MCF 10A (cell line): ENCODE results near the gene PCDHGB3. TPM values are rescaled to one million over a fixed set of nuclear protein-coding genes. Genes with fewer than 3 reads are reported as not detected.
"Not testable (repeated sequence)": the region's sequence is repeated elsewhere in the genome, so short reads cannot be mapped to it uniquely, and the experiment has no call there.

Experiments
- BruUV-seq: library from RNA; stranded (reverse); fragments of 400-500 nt; replicated peaks from 2 replicates; lab custom pipeline; 2021; lab: Mats Ljungman, UMichigan
- CTCF ChIA-PET: fragments of 300-600 bp; sonication (Branson Sonifier 250); formaldehyde crosslinking; extraction: SDS; loops from one replicate; lab custom pipeline; 2021; ENCODE audit warnings: antibody characterized with exemption, inconsistent platforms; lab: Yijun Ruan, JAX
- POLR2A ChIA-PET: fragments of 300-600, 350-650 bp; sonication (Branson Sonifier 250); formaldehyde crosslinking; extraction: SDS; loops from one replicate; lab custom pipeline; 2020; ENCODE audit warnings: antibody characterized with exemption, inconsistent platforms; lab: Yijun Ruan, JAX
- DNase-seq: peaks from one replicate; pipeline ENCODE4 v3.0.0-alpha.2; 2018; ENCODE audit not compliant: unreplicated experiment
- H3K27ac Mint-ChIP-seq: one replicate; pipeline ENCODE4 v1.8.0; 2022; ENCODE audit warnings: mild to moderate bottlenecking, low read depth, mixed read lengths; ENCODE audit not compliant: unreplicated experiment
- H3K27me3 Mint-ChIP-seq: one replicate; pipeline ENCODE4 v1.8.0; 2022; ENCODE audit warnings: mixed read lengths; ENCODE audit not compliant: insufficient read depth, unreplicated experiment
- H3K36me3 Mint-ChIP-seq: one replicate; pipeline ENCODE4 v1.8.0; 2022; ENCODE audit warnings: mild to moderate bottlenecking, moderate library complexity, mixed read lengths; ENCODE audit not compliant: insufficient read depth, unreplicated experiment
- H3K4me1 Mint-ChIP-seq: one replicate; pipeline ENCODE4 v1.8.0; 2022; ENCODE audit warnings: mixed read lengths; ENCODE audit not compliant: insufficient read depth, unreplicated experiment
- H3K4me3 Mint-ChIP-seq: one replicate; pipeline ENCODE4 v1.8.0; 2022; ENCODE audit warnings: mild to moderate bottlenecking, moderate library complexity, mixed read lengths; ENCODE audit not compliant: unreplicated experiment
- H3K9me3 Mint-ChIP-seq: one replicate; pipeline ENCODE4 v1.8.0; 2022; ENCODE audit warnings: mixed read lengths; ENCODE audit not compliant: unreplicated experiment
- intact Hi-C: fragments of 100-400 bp; cut with micrococcal nuclease; formaldehyde crosslinking; loops from 2 replicates; pipeline ENCODE4 v1.14.1; 2022
- total RNA-seq: library from RNA; stranded (reverse); gene quantifications from 2 replicates; pipeline ENCODE4 v1.2.3, GENCODE V29; 2022
- TF ChIP-seq, protein P1 (sequence below): fragments of 200-600 bp; IDR thresholded peaks from one replicate; pipeline ENCODE4 v1.8.0; 2022; ENCODE audit warnings: antibody characterized with exemption, mild to moderate bottlenecking; ENCODE audit not compliant: unreplicated experiment

Gene PCDHGB3
- total RNA-seq, 1 experiment from 2014 or later: 0.33 TPM

DNA sequence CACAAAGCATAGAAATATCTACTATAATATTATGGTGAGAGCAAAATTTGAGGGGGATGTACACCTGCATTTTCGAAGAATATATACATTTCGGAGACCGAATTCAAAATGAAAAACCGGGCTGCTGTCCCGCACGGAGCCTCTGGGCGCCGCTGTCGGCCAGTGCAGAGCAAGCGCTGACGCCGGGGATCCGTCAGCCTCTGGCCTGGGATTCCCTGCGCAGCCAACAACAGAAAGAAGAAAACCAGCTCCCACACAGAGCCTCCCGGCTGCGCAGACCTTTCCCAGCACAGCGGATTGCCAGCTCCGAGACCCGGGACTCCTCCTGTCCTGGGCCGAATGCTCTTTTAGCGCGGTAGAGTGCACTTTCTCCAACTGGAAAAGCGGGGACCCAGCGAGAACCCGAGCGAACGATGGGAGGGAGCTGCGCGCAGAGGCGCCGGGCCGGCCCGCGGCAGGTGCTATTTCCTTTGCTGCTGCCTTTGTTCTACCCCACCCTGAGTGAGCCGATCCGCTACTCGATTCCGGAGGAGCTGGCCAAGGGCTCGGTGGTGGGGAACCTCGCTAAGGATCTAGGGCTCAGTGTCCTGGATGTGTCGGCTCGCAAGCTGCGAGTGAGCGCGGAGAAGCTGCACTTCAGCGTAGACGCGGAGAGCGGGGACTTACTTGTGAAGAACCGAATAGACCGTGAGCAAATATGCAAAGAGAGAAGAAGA lies 37.9 kb downstream of the PCDHGB3 start, which contains the start of gene PCDHGB6:
Gene PCDHGB6, plus strand, starts transcription at position 232 of the 716 bp plus-strand sequence. Its CDS starts 182 bp downstream, at position 414.
- H3K4me1 Mint-ChIP-seq, POLR2A ChIA-PET, BruUV-seq, H3K27me3 Mint-ChIP-seq, H3K36me3 Mint-ChIP-seq, intact Hi-C loops, DNase-seq, H3K27ac Mint-ChIP-seq, H3K4me3 Mint-ChIP-seq: not testable (repeated sequence)
- peaks cover 32% of the 10 kb centered on the region for H3K9me3 Mint-ChIP-seq
- CTCF ChIA-PET: interaction anchor here (0.6 to 1.2 kb wide), 3 partner anchors 11 to 1299 kb away, joined by 3 read pairs; no protein-coding TSS in a partner anchor
- TF ChIP-seq, protein P1, sequence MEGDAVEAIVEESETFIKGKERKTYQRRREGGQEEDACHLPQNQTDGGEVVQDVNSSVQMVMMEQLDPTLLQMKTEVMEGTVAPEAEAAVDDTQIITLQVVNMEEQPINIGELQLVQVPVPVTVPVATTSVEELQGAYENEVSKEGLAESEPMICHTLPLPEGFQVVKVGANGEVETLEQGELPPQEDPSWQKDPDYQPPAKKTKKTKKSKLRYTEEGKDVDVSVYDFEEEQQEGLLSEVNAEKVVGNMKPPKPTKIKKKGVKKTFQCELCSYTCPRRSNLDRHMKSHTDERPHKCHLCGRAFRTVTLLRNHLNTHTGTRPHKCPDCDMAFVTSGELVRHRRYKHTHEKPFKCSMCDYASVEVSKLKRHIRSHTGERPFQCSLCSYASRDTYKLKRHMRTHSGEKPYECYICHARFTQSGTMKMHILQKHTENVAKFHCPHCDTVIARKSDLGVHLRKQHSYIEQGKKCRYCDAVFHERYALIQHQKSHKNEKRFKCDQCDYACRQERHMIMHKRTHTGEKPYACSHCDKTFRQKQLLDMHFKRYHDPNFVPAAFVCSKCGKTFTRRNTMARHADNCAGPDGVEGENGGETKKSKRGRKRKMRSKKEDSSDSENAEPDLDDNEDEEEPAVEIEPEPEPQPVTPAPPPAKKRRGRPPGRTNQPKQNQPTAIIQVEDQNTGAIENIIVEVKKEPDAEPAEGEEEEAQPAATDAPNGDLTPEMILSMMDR: peak; percentile 23

DNA sequence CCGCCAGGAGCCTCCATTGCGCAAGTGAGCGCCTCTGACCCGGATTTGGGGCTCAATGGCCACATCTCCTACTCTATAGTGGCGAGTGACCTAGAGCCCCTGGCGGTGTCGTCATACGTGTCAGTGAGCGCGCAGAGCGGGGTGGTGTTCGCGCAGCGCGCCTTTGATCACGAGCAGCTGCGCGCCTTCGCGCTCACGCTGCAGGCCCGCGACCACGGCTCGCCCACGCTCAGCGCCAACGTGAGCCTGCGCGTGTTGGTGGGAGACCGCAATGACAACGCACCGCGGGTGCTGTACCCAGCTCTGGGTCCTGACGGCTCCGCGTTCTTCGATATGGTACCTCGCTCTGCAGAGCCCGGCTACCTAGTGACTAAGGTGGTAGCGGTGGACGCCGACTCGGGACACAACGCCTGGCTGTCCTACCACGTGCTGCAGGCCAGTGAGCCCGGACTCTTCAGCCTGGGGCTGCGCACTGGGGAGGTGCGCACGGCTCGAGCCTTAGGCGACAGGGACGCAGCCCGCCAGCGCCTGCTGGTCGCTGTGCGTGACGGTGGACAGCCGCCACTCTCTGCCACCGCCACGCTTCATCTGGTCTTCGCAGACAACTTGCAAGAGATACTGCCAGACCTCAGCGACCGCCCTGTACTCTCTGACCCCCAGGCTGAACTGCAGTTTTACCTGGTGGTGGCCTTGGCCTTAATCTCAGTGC lies 39.7 kb downstream of the PCDHGB3 start:
- H3K9me3 Mint-ChIP-seq: peaks cover 49% of the 10 kb centered on the region
- H3K27ac Mint-ChIP-seq: no peak overlapping the region
- TF ChIP-seq, protein P1: no peak
- no peaks in the 10 kb centered on the region for H3K27me3 Mint-ChIP-seq
- ChIA-PET POLR2A (no interaction called here), CTCF (interaction anchor here (0.6 kb wide), 1 partner anchor 995 kb away, joined by 3 read pairs; no protein-coding TSS in a partner anchor)
- no peaks in the 10 kb centered on the region for H3K4me1 Mint-ChIP-seq
- no peak for DNase-seq
- H3K36me3 Mint-ChIP-seq: peaks cover 5% of the 10 kb centered on the region
- no peak overlapping the region for H3K4me3 Mint-ChIP-seq
- BruUV-seq: no TSS peak
- intact Hi-C loops: loop anchor here (10.0 kb wide), 2 partner anchors 185 to 325 kb away; partner anchors contain the start of gene PCDHB14

DNA sequence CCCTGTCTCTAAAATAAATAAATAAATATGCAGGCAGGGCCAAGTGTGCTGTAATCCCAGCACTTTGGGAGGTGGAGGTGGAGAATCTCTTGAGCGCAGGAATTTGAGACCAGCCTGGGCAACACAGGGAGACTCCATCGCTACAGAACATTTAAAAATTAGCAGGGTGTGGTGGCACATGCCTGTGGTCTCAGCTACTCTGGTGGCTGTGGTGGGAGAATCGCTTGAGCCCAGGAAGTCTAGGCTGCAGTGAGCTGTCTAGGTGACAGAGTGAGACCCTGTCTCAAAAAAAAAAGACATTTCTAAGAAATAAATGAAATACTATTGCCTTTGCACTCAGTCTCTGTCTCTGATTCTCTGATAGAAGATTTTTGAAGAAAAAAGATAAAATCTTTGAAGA lies 41.5 kb downstream of the PCDHGB3 start:
- peaks cover 41% of the 10 kb centered on the region for H3K9me3 Mint-ChIP-seq
- H3K36me3 Mint-ChIP-seq: peaks cover 5% of the 10 kb centered on the region
- H3K4me1 Mint-ChIP-seq: no peaks in the 10 kb centered on the region
- ChIA-PET POLR2A (interaction anchor here (1.3 kb wide), 1 partner anchor 153 kb away, joined by 6 read pairs; no protein-coding TSS in a partner anchor), CTCF (interaction anchor here (0.6 to 4.2 kb wide), 3 partner anchors 66 to 113 kb away, joined by 3 to 37 read pairs (median 4); no protein-coding TSS in a partner anchor)
- intact Hi-C loops: loop anchor here (10.0 kb wide), 2 partner anchors 187 to 327 kb away; partner anchors contain the start of gene PCDHB14
- BruUV-seq: no TSS peak
- H3K27ac Mint-ChIP-seq: no peak overlapping the region
- DNase-seq: no peak
- no peak overlapping the region for H3K4me3 Mint-ChIP-seq
- TF ChIP-seq, protein P1: no peak
- no peaks in the 10 kb centered on the region for H3K27me3 Mint-ChIP-seq
